IPS-18c (cell line): Measurements from ENCODE around the gene LUZP1.

Experiments
- H3K4me3 ChIP-seq: 2 replicates; pipeline ENCODE4 v1.7.0; 2013; ENCODE audit warnings: low read depth, mild to moderate bottlenecking, low read length, moderate library complexity; ENCODE audit not compliant: insufficient read depth
- H3K9me3 ChIP-seq: one replicate; pipeline ENCODE4 v1.6.1; 2013; ENCODE audit warnings: mild to moderate bottlenecking, low read length, moderate library complexity; ENCODE audit not compliant: control insufficient read depth, insufficient read depth

The LUZP1 gene

DNA sequence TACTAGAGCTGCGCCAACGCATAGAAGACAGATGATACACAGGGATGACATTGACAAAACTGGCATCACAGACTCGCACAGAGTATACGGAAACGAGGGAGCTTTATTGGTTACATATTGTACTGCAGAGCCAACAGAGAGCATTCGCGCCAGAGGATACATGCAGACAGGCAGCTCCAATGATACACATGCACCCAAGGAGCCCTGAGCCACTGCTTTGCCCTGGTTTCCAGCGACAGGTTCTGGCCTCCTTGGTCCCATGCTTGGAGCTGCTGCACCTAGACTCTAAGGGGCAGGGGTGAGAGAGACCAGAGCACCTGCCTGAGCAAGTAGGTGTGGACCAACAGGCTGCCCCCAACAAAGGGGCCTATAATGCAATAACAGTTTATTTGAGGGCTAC is 83.8 kb downstream of the LUZP1 start:
- no peak overlapping the region for H3K4me3 ChIP-seq
- H3K9me3 ChIP-seq: no peaks in the 10 kb centered on the region

DNA sequence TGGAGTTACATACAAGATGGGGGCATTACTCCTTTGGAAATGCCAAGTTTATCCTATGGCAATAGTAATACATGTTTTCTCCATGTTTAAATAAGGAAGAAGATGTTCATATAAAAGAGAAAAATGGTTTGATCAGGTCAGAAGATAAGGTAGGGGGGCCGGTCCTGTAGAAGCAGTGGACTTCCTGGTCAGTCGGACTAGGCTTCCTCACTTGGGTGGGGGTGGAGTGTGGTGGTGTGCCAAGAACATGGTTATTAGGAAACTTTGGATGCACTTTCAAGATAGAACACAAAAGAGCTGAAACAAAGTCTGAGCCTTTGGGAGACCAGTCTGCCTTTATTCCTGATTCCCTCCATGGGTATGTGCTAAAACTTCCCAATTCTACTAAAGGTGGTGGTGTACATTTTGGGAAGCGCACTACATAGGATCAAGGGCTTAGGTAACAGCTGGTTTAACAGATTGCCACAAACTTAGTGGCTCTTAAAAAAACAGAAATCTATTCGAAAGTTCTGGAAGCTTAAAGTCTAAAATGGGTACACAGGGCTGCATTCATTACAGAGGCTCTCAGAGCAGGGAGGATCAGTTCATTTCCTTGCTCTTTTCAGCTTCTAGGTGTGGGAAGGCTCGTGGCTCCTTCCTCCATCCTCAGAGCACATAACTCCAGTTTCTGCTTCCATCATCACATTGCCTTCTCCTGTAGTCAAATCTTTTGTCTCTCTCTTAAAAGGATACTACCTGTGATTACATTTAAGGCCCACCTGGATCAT is 84.8 kb downstream of the LUZP1 start:
- no peak overlapping the region for H3K4me3 ChIP-seq
- no peaks in the 10 kb centered on the region for H3K9me3 ChIP-seq

DNA sequence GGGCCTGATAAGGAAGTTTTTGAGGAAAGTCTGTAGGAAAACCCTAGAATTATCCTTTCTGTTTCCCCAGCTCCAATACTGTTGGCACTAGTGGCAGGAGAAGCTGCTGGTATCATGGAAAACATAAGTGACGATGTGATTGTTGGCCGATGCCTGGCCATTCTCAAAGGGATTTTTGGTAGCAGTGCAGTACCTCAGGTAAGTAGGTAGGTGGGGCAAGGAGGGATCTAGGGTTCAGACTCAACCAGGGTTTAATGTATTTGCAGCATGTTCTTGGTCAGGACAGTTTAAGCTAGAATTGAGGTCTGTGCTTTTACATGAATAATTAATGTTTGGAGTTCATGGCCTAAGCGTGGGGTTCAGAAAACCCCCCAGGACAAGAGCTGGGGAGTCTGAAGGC is 87.3 kb downstream of the LUZP1 start:
- no peaks in the 10 kb centered on the region for H3K9me3 ChIP-seq
- no peak overlapping the region for H3K4me3 ChIP-seq

DNA sequence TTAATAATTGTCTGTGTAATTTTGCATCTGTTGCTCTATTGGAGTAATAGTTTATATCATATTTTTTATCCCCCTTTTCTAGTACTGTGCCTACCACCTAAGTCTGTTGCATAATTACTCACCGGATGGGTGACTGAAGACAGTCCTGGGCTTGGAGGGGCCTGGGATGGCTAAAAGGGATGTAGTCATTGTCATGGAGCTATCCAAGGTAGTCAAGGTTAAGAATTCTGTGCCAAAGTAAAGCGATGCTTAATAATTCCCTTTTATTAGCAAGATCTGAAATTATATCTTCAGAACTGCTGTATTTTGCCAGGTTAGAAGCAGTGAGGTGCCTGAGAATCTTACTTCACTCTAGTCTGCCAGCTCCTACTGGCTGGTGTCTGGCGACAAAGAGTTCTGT is 87.8 kb downstream of the LUZP1 start:
- no peaks in the 10 kb centered on the region for H3K9me3 ChIP-seq
- no peak overlapping the region for H3K4me3 ChIP-seq

DNA sequence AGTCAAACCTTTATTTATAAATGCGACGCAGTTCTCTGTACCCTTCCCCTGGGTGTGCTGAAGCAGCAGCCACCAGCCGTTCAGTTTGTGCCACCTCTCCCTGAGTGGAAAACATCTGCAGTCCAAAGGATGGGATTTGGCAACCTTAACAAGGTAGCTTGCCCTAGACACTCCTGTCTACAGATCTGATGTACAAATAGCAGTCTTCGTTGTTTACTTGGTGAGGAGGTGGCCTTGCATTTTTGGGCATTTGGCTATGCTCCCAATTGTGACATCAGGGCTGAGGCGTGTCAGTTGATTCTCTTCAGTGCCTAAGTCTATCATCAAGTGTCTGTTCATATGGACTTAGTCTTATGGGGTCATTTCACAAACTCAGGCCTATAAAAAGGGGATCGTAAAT is 89.6 kb downstream of the LUZP1 start:
- Histone ChIP-seq H3K4me3 (no peak overlapping the region), H3K9me3 (no peaks in the 10 kb centered on the region)

DNA sequence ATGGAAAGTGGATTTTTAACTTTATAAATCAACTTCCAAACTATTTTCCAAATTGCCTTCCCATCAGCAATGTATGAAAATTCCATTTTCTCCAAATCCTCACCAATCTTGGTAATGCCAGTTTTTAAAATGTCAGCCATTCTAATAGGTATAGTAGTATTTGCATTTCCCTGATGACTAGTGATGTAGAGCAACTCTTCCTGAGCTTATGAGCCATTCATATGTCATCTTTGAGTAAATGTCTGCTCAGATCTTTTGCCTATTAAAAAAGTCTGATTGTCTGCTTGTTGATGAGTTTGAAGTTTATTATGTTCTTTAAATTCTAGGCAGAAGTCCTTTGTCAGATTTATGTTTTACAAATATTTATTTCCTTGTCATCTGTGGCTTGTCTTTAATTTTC is 94.6 kb downstream of the LUZP1 start:
- Histone ChIP-seq H3K4me3 (no peak overlapping the region), H3K9me3 (no peaks in the 10 kb centered on the region)

DNA sequence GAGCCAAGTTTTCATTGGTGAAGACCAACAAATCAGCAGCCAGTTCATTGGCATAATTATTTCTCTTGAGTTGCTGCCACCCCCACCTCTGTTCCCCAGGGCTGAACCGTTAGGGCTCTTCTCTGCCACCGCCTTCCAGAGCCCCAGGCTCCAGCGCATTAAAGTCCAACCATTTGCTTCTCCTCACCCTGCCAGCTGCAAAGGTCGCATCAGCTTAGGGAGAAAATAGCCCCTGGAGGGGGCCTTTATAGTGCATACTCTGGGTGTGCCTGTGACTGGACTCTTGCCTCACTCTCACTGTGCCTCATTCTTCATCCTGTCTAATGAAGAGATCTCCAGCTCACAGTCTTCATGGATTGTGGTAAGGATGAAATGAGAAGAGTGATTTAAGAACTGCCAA is 99.0 kb downstream of the LUZP1 start:
- no peaks in the 10 kb centered on the region for H3K9me3 ChIP-seq
- no peak overlapping the region for H3K4me3 ChIP-seq

DNA sequence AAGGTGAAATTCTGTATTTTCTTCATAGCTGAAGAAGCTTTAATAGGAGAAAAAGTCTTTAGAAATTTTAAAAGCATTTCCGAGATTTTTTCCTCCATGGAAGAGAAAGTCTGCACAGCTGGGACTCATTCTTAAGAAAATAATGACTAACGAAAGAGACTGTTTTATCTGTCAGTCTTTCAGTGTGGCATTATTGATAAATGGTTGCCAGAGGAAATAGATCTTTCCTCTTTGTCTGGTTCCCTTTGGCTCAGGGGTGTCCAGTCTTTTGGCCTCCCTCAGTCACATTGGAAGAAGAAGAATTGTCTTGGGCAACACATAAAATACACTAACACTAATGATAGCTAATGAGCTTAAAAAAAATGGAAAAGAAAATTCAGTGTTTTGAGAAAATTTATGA is 99.5 kb downstream of the LUZP1 start:
- no peak overlapping the region for H3K4me3 ChIP-seq
- no peaks in the 10 kb centered on the region for H3K9me3 ChIP-seq

DNA sequence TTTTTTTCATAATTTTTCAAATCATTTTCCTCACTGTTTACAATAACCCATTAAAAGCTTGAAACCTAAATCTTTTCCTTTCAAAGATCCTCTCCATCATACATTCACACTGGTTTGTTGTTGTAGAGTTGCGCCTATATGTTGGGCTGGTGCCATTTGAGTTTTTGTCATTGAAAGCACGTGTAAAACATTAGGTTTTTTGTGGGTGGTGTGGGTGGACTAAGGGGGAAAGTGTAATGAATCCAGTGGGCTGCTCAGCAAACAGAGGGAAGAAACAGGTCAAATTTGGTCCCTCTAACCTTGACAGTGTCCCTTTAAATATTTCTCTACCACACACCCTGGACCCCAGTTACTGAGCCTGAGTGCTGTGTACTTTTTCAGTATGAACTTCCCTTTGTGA is 102.6 kb downstream of the LUZP1 start:
- Histone ChIP-seq H3K4me3 (no peak overlapping the region), H3K9me3 (no peaks in the 10 kb centered on the region)

DNA sequence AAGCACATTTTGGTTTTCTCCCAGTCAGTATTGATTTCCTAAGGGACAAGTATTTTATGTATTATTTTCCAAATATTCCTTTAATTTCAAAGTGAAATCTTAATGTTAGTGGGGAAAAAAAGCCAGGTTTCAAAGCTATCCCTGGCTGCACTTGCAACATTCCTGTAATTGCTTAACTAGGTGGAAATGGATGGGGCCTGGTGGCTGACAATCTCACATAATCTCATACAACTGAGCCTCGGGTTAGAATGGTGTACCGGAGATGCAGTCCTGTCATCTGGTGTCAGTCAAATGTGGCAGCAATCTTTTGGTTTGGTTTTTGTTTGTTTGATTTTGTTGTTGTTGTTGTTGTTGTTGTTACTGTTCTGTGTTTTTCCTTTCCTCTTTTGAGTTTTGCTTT is 103.3 kb downstream of the LUZP1 start:
- H3K9me3 ChIP-seq: no peaks in the 10 kb centered on the region

DNA sequence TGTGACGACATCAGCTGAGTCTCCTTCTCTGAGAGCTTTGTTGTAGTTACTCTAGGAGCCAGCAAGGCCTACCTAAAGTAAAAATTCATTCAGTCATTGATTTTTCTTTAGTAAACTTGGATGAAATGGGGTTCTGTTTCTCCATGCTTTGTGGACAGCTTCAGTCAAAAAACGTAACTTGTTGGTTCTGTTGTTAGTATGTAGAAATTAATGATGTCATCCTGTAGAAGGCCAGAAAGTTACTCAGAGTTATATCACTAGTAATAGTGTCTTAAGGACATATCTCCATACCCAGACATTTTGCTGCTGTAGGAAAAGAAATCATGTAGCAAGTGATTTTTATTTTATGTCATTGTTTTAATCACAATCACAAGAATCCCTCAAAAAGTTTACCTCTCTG is 106.4 kb downstream of the LUZP1 start:
- no peaks in the 10 kb centered on the region for H3K9me3 ChIP-seq
- H3K4me3 ChIP-seq: no peak overlapping the region

More for the DNA sequence above, 103.3 kb downstream of the LUZP1 start:
- no peak overlapping the region for H3K4me3 ChIP-seq

DNA sequence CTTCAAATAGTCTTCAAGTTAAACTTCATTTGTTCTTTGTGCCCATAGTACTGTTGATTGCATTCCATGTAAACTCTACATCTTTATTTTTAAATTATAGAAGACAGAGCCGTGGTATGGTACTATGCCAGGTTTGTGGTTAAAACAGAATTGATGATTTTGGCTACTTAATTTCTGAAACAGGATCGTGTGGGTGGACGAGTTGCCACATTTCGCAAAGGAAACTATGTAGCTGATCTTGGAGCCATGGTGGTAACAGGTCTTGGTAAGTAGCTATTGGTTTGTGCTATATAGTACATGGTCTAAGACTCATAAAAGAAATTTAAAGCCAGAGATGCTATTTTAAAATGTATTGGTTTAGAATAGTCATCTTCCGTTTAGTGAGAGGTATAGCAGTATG is 111.4 kb downstream of the LUZP1 start:
- no peak overlapping the region for H3K4me3 ChIP-seq

DNA sequence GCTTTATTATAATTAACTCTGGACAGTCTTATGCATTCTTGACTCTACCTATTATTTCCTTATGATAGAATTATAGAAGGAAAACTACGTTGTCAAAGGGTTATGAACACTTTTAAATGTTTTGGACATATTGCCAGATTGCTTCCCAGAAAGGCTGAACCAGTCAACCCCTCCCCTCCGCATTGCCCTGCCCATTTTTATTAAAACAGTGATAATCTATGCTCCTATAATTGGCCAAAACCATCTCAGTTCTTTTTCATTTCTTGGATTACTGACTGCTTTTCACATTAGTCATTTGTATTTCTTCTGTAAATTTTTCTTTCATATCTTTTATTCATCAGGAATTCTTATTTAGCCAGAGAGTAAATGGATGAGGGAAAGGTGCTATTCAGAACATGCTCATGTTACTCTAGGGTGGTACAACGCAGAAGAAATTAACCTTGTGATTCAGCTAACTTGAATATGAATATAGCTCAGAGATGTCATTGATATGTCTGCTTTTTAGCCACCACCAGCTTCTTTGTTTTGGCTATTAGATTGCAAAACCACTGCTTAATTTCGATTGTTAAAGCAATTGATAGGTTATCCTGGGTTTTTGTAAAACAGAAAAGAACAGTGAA is 117.3 kb downstream of the LUZP1 start:
- Histone ChIP-seq H3K9me3 (no peaks in the 10 kb centered on the region), H3K4me3 (no peak overlapping the region)

More for the DNA sequence above, 111.4 kb downstream of the LUZP1 start:
- no peaks in the 10 kb centered on the region for H3K9me3 ChIP-seq

DNA sequence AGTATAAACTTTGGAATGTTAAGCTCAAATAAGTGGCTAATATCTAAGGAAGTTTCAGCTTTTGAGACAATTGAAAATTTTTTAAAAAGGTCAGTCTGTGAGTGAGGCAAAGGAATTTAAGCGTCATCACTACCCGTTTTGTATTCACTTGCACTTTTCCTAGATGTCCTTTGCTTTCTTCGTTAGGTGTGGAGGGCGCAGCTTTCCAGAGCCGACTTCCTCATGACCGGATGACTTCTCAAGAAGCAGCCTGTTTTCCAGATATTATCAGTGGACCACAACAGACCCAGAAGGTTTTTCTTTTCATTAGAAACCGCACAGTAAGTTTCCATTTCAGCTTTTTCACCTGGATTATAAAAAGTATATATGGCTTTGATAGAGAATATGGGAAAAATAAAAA is 118.5 kb downstream of the LUZP1 start:
- Histone ChIP-seq H3K4me3 (no peak overlapping the region), H3K9me3 (no peaks in the 10 kb centered on the region)

DNA sequence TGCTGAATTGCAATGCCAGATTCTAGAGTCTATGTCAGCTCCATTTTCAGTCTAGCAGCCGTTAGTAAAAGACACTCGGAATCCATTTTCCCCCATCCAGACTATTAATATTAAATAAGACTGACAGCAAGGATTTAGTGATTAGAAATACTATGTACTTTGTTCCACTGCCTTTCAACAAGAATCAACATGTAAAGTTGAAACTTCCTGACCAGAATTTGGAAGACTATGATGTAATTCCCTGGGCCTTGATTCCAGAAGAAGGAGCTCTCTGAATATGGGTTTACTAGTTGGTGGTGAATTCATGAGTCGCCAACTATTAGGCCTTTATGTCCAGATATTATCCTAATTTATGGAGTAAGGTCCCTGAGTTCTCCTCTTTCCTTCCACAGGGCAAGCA is 124.6 kb downstream of the LUZP1 start:
- Histone ChIP-seq H3K9me3 (no peaks in the 10 kb centered on the region), H3K4me3 (no peak overlapping the region)

DNA sequence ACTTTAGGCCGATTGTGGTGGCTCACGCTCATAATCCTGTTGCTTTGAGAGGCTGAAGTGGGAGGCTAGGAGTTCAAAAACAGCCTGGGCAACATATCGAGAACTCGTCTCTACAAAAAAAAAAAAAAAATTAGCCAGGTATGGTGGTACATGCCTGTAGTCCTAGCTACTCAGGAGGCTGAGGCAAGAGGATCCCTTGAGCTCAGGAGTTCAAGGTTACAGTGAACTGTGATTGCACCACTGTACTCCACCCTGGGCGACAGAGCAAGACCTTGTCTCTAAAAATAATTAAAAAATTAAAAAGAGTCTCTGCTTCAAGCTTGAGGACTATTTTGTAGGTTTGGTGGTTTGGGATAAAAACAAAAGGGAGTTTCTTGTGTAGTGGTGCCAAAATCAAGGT is 128.1 kb downstream of the LUZP1 start:
- Histone ChIP-seq H3K4me3 (no peak overlapping the region), H3K9me3 (no peaks in the 10 kb centered on the region)

DNA sequence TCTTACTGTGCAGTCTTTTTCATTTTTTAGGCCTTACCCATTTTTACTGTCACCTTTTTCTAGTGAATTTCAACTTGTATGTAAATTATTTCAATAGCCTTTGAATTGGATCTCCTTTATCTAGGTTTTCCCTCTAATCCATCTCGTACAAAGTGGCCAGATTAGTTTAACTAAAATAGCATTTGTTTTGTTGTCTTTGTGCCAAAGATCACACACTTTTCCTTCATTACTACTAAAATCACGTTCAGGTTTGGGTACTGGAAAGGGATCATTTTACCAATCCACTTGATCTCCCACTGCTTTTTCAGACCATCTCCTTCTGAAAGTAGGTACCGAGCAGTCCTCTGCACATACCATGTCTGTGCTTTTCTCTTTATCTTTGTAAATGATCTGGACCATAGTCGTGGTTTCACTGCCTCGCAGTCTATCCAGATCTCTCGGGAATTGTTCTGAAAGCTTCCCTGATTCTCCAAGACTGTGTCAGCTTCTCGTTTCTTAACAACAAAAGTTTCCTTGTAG is 129.3 kb downstream of the LUZP1 start:
- Histone ChIP-seq H3K9me3 (no peaks in the 10 kb centered on the region), H3K4me3 (no peak overlapping the region)

DNA sequence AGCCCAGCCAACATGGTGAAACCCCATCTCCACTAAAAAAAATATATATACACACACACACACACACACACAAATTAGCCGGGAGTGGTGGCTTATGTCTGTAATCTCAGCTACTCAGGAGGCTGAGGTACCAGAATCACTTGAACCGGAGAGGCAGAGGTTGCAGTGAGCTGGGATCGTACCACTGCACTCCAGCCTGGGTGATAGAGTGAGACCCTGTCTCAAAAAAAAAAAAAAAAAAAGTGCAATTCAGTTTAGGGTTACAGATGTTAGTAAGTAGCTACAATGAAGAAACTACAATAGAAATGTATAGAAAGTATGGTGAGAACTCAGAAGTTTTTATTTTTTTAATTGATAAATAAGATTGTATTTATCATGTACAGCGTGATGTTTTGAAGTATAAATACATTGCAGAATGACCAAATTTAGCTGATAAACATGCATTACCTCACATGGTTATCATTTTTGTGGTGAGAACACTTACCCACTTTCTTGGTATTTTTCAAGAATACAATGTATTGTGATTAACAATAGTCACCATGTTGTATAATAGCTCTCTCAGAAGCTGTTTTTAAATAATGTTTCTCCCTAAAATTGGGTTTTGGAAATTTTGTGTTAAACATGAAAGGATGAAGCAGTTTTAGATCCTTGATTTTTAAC is 131.4 kb downstream of the LUZP1 start:
- no peaks in the 10 kb centered on the region for H3K9me3 ChIP-seq

More for the DNA sequence above, 131.4 kb downstream of the LUZP1 start:
- H3K4me3 ChIP-seq: no peak overlapping the region
